PC-9 (cell line): ENCODE results near the gene ETS1. TPM values are rescaled to one million over a fixed set of nuclear protein-coding genes. Genes with fewer than 3 reads are reported as not detected.

Source experiments
- BruUV-seq: library from RNA; stranded (reverse); fragments of 400-500 nt; replicated peaks from 2 replicates; lab custom pipeline; 2021; lab: Mats Ljungman, UMichigan
- CTCF ChIA-PET: fragments of 300-600 bp; sonication (Branson Sonifier 250); formaldehyde crosslinking; loops from one replicate; lab custom pipeline; 2022; ENCODE audit warnings: antibody characterized with exemption; lab: Charles Lee
- POLR2A ChIA-PET: fragments of 300-600 bp; sonication (Branson Sonifier 250); formaldehyde crosslinking; loops from one replicate; lab custom pipeline; 2022; ENCODE audit warnings: antibody characterized with exemption; ENCODE audit not compliant: unreplicated experiment; lab: Charles Lee
- DNase-seq, 2 experiments: peaks; one replicate each; pipeline versions ENCODE4 v3.0.0 to v3.0.0-alpha.2; 2015 to 2022; ENCODE audit warnings: mixed read lengths in 1 of 2
- H2AFZ ChIP-seq: fragments of 200-600 bp; sonication (generic); 2 replicates; pipeline ENCODE4 v1.8.1; 2017; ENCODE audit warnings: antibody characterized with exemption
- H3F3A ChIP-seq: fragments of 200-600 bp; sonication (generic); 2 replicates; pipeline ENCODE4 v1.8.1; 2017; ENCODE audit warnings: antibody characterized with exemption, mild to moderate bottlenecking, low read depth; ENCODE audit not compliant: insufficient read depth
- H3K27ac ChIP-seq: fragments of 200-600 bp; sonication (generic); 2 replicates; pipeline ENCODE4 v1.6.1; 2016; ENCODE audit warnings: mixed run types
- H3K27me3 ChIP-seq: fragments of 200-600 bp; sonication (generic); 2 replicates; pipeline ENCODE4 v1.6.1; 2016; ENCODE audit warnings: low read depth, mixed run types; ENCODE audit not compliant: insufficient read depth
- H3K36me3 ChIP-seq: fragments of 200-600 bp; sonication (generic); 2 replicates; pipeline ENCODE4 v1.6.1; 2016; ENCODE audit warnings: low read depth, mixed run types
- H3K4me1 ChIP-seq: fragments of 200-600 bp; sonication (generic); replicated peaks from 2 replicates; pipeline ENCODE4 v1.6.1; 2016; ENCODE audit warnings: mixed run types; ENCODE audit not compliant: insufficient read depth
- H3K4me2 ChIP-seq: fragments of 200-600 bp; sonication (generic); 2 replicates; pipeline ENCODE4 v1.6.1; 2017; ENCODE audit warnings: mixed run types
- H3K4me3 ChIP-seq: fragments of 200-600 bp; sonication (generic); 2 replicates; pipeline ENCODE4 v1.6.1; 2016; ENCODE audit warnings: mixed run types
- H3K79me2 ChIP-seq: fragments of 200-600 bp; sonication (generic); 2 replicates; pipeline ENCODE4 v1.6.1; 2017; ENCODE audit warnings: low read depth, mixed run types
- H3K9me2 ChIP-seq: fragments of 200-600 bp; sonication (generic); 2 replicates; pipeline ENCODE4 v1.8.1; 2017; ENCODE audit warnings: mild to moderate bottlenecking; ENCODE audit not compliant: insufficient read depth
- H3K9me3 ChIP-seq: fragments of 200-600 bp; sonication (generic); 2 replicates; pipeline ENCODE4 v1.8.1; 2016; ENCODE audit warnings: low read depth; ENCODE audit not compliant: insufficient read depth
- H4K20me1 ChIP-seq: fragments of 200-600 bp; sonication (generic); 2 replicates; pipeline ENCODE4 v1.8.1; 2017; ENCODE audit not compliant: insufficient read depth
- EZH2 ChIP-seq: fragments of 200-600 bp; sonication (generic); IDR thresholded peaks from 2 replicates; pipeline ENCODE4 v1.8.0; 2017; ENCODE audit warnings: antibody characterized with exemption, low read depth
- intact Hi-C: fragments of 100-400 bp; cut with micrococcal nuclease; formaldehyde crosslinking; loops from one replicate; pipeline ENCODE4 v1.10.0; 2022; ENCODE audit not compliant: unreplicated experiment
- total RNA-seq: library from RNA; stranded (reverse); gene quantifications from 2 replicates; pipeline ENCODE4 v1.2.3, GENCODE V29; 2021
- TF ChIP-seq, protein P1 (sequence below): fragments of 200-600 bp; sonication (generic); conservative IDR thresholded peaks from 2 replicates; pipeline ENCODE4 v1.6.1; 2017; ENCODE audit warnings: mixed run types, antibody characterized with exemption, mild to moderate bottlenecking, moderate library complexity

The ETS1 gene
- total RNA-seq, 1 experiment from 2014 or later, result 23.3 TPM

GRCh38 chr11:128424851-128425285, 162.5 kb downstream of the ETS1 start:
- H4K20me1 ChIP-seq, result no peaks in the 10 kb centered on the region
- H2AFZ ChIP-seq, result no peak overlapping the region
- H3K79me2 ChIP-seq, result no peaks in the 10 kb centered on the region
- no peaks in the 10 kb centered on the region for H3K9me3 ChIP-seq
- H3K4me2 ChIP-seq, result no peak overlapping the region
- no peak for DNase-seq
- H3K4me3 ChIP-seq, result no peak overlapping the region
- H3K36me3 ChIP-seq, result no peaks in the 10 kb centered on the region
- BruUV-seq, result no TSS peak
- no peak for TF ChIP-seq EZH2
- TF ChIP-seq, protein P1, sequence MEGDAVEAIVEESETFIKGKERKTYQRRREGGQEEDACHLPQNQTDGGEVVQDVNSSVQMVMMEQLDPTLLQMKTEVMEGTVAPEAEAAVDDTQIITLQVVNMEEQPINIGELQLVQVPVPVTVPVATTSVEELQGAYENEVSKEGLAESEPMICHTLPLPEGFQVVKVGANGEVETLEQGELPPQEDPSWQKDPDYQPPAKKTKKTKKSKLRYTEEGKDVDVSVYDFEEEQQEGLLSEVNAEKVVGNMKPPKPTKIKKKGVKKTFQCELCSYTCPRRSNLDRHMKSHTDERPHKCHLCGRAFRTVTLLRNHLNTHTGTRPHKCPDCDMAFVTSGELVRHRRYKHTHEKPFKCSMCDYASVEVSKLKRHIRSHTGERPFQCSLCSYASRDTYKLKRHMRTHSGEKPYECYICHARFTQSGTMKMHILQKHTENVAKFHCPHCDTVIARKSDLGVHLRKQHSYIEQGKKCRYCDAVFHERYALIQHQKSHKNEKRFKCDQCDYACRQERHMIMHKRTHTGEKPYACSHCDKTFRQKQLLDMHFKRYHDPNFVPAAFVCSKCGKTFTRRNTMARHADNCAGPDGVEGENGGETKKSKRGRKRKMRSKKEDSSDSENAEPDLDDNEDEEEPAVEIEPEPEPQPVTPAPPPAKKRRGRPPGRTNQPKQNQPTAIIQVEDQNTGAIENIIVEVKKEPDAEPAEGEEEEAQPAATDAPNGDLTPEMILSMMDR, result no peak
- H3K27me3 ChIP-seq, result no peaks in the 10 kb centered on the region
- H3K9me2 ChIP-seq, result no peaks in the 10 kb centered on the region
- ChIA-PET POLR2A (no interaction called here), CTCF (no interaction called here)
- intact Hi-C loops, result no loop called here
- no peak overlapping the region for H3K27ac ChIP-seq
- no peaks in the 10 kb centered on the region for H3K4me1 ChIP-seq
- H3F3A ChIP-seq, result no peaks in the 10 kb centered on the region

GRCh38 chr11:128424271-128424711, 163.1 kb downstream of the ETS1 start:
- CTCF ChIA-PET, result no interaction called here
- no TSS peak for BruUV-seq

GRCh38 chr11:128422576-128423370, 164.6 kb downstream of the ETS1 start:
- Histone ChIP-seq H3K9me2 (no peaks in the 10 kb centered on the region), H3K27ac (no peak overlapping the region), H3K4me1 (no peaks in the 10 kb centered on the region), H3K4me2 (no peak overlapping the region), H3K36me3 (no peaks in the 10 kb centered on the region), H3K27me3 (no peaks in the 10 kb centered on the region), H2AFZ (no peak overlapping the region), H3K4me3 (no peak overlapping the region), H4K20me1 (no peaks in the 10 kb centered on the region), H3K9me3 (no peaks in the 10 kb centered on the region), H3K79me2 (no peaks in the 10 kb centered on the region), H3F3A (no peaks in the 10 kb centered on the region)
- no peak for TF ChIP-seq EZH2
- TF ChIP-seq, protein P1, result no peak
- CTCF ChIA-PET, result no interaction called here
- intact Hi-C loops, result no loop called here
- BruUV-seq, result no TSS peak
- no peak for DNase-seq
- POLR2A ChIA-PET, result no interaction called here

More at GRCh38 chr11:128424271-128424711, 163.1 kb downstream of the ETS1 start:
- no peaks in the 10 kb centered on the region for H3K4me1 ChIP-seq
- DNase-seq, result no peak
- H3K36me3 ChIP-seq, result no peaks in the 10 kb centered on the region
- no peak overlapping the region for H2AFZ ChIP-seq
- POLR2A ChIA-PET, result no interaction called here
- H3F3A ChIP-seq, result no peaks in the 10 kb centered on the region
- intact Hi-C loops, result no loop called here
- H3K27me3 ChIP-seq, result no peaks in the 10 kb centered on the region
- H4K20me1 ChIP-seq, result no peaks in the 10 kb centered on the region
- no peaks in the 10 kb centered on the region for H3K9me2 ChIP-seq
- H3K4me2 ChIP-seq, result no peak overlapping the region
- TF ChIP-seq EZH2, result no peak
- TF ChIP-seq, protein P1, result no peak
- no peaks in the 10 kb centered on the region for H3K79me2 ChIP-seq
- no peak overlapping the region for H3K4me3 ChIP-seq
- H3K27ac ChIP-seq, result no peak overlapping the region
- H3K9me3 ChIP-seq, result no peaks in the 10 kb centered on the region
